AG09309 (cell line): ENCODE measurements around the gene TAF1B.
A peak's percentile ranks its signal among the peaks of the same experiment; 100 is the strongest.
"Not testable (repeated sequence)": the region's sequence is repeated elsewhere in the genome, so short reads cannot be mapped to it uniquely, and the experiment has no call there.

ENCODE experiments used
- DNase-seq: peaks from one replicate; pipeline ENCODE4 v3.0.0-alpha.2; 2010; ENCODE audit warnings: low read depth
- H3K4me3 ChIP-seq: 2 replicates; pipeline ENCODE4 v1.5.1; 2011; ENCODE audit warnings: mild to moderate bottlenecking, low read depth, low read length, moderate library complexity; ENCODE audit not compliant: control insufficient read depth
- CTCF ChIP-seq: IDR thresholded peaks from 2 replicates; pipeline ENCODE4 v1.5.1; 2011; ENCODE audit warnings: mild to moderate bottlenecking, low read depth, low read length, inconsistent platforms; ENCODE audit not compliant: insufficient read depth, control insufficient read depth; ENCODE audit errors: missing control alignments

The TAF1B gene

GRCh38 chr2:9831670-9832069 is 11.6 kb upstream of the TAF1B start:
- no peak overlapping the region for H3K4me3 ChIP-seq
- no peak for TF ChIP-seq CTCF
- no peak for DNase-seq

GRCh38 chr2:9832586-9832985 is 10.7 kb upstream of the TAF1B start:
- H3K4me3 ChIP-seq = no peak overlapping the region
- DNase-seq = peak; percentile 69
- TF ChIP-seq CTCF = no peak

GRCh38 chr2:9835068-9835467 is 8.2 kb upstream of the TAF1B start:
- not testable (repeated sequence) for H3K4me3 ChIP-seq, DNase-seq

GRCh38 chr2:9836074-9836473 is 7.2 kb upstream of the TAF1B start:
- no peak for DNase-seq
- no peak for TF ChIP-seq CTCF
- H3K4me3 ChIP-seq = no peak overlapping the region

GRCh38 chr2:9836517-9836916 is 6.8 kb upstream of the TAF1B start:
- TF ChIP-seq CTCF = no peak
- DNase-seq = no peak
- no peak overlapping the region for H3K4me3 ChIP-seq

- no peak overlapping the region for H3K4me3 ChIP-seq
- DNase-seq = no peak
- no peak for TF ChIP-seq CTCF
These were observed 5.8 kb upstream of the TAF1B start for GRCh38 chr2:9837451-9837850.

GRCh38 chr2:9838391-9838790 is 4.9 kb upstream of the TAF1B start:
- DNase-seq = no peak
- H3K4me3 ChIP-seq = no peak overlapping the region
- no peak for TF ChIP-seq CTCF
